Hematopoietic multipotent progenitor cell treated with erythropoietin and hydrocortisone succinate and interleukin-3 and kit ligand, for 4 days (in vitro differentiated cells): ENCODE results near the gene ITM2B.
A peak's percentile ranks its signal among the peaks of the same experiment; 100 is the strongest.
"Not testable (repeated sequence)": the region's sequence is repeated elsewhere in the genome, so short reads cannot be mapped to it uniquely, and the experiment has no call there.

Experiments used
- DNase-seq: peaks from one replicate; pipeline ENCODE4 v3.0.0-alpha.2; 2015

The ITM2B gene

GRCh38 chr13:48230541-48230940, 2.5 kb upstream of the ITM2B start:
- DNase-seq = no peak

- no peak for DNase-seq
These were observed 1.9 kb upstream of the ITM2B start for GRCh38 chr13:48231080-48231479.

GRCh38 chr13:48231933-48232332, 1.1 kb upstream of the ITM2B start:
- DNase-seq = no peak

- DNase-seq = no peak
These were observed 473 bp upstream of the ITM2B start for GRCh38 chr13:48232420-48233045.

- DNase-seq = no peak
These were observed 983 bp downstream of the ITM2B start for GRCh38 chr13:48233889-48234488.

- no peak for DNase-seq
These were observed 1.7 kb downstream of the ITM2B start for GRCh38 chr13:48234566-48235340.

- DNase-seq = peak; percentile 56
These were observed 2.5 kb downstream of the ITM2B start for GRCh38 chr13:48235341-48236135.

GRCh38 chr13:48236528-48237353, 3.7 kb downstream of the ITM2B start:
- peak; percentile 60 for DNase-seq

GRCh38 chr13:48239369-48239768, 6.4 kb downstream of the ITM2B start:
- DNase-seq = not testable (repeated sequence)

- DNase-seq = no peak
These were observed 8.6 kb downstream of the ITM2B start for GRCh38 chr13:48241651-48242050.

GRCh38 chr13:48242677-48243076, 9.7 kb downstream of the ITM2B start:
- DNase-seq = no peak

- DNase-seq = no peak
These were observed 11.2 kb downstream of the ITM2B start for GRCh38 chr13:48244159-48244558.

- no peak for DNase-seq
These were observed 13.1 kb downstream of the ITM2B start for GRCh38 chr13:48246102-48246501.

- DNase-seq = no peak
These were observed 16.0 kb downstream of the ITM2B start for GRCh38 chr13:48249018-48249417.

GRCh38 chr13:48251611-48252081, 18.6 kb downstream of the ITM2B start:
- no peak for DNase-seq

GRCh38 chr13:48252176-48252575, 19.2 kb downstream of the ITM2B start:
- DNase-seq = no peak

- DNase-seq = no peak
These were observed 20.8 kb downstream of the ITM2B start for GRCh38 chr13:48253849-48254248.

- no peak for DNase-seq
These were observed 22.1 kb downstream of the ITM2B start for GRCh38 chr13:48255090-48255489.

- DNase-seq = no peak
These were observed 22.9 kb downstream of the ITM2B start for GRCh38 chr13:48255954-48256353.

- no peak for DNase-seq
These were observed 25.0 kb downstream of the ITM2B start for GRCh38 chr13:48258002-48258401.

GRCh38 chr13:48258430-48258829, 25.4 kb downstream of the ITM2B start:
- no peak for DNase-seq

GRCh38 chr13:48260970-48261369, 28.0 kb downstream of the ITM2B start:
- no peak for DNase-seq
